SK-N-SH (cell line): Measurements from ENCODE around the gene RAB6A. TPM values are rescaled to one million over a fixed set of nuclear protein-coding genes. Genes with fewer than 3 reads are reported as not detected.
A peak's percentile ranks its signal among the peaks of the same experiment; 100 is the strongest.
"Not testable (repeated sequence)": the region's sequence is repeated elsewhere in the genome, so short reads cannot be mapped to it uniquely, and the experiment has no call there.

Experiments
- CTCF ChIA-PET: fragments of 300-600, 350-600 bp; formaldehyde crosslinking; extraction: SDS; loops from one replicate; lab custom pipeline; 2021; lab: Yijun Ruan, JAX
- POLR2A ChIA-PET: fragments of 350-600 bp; sonication (Branson Sonifier 250); formaldehyde crosslinking; extraction: SDS; loops from one replicate; lab custom pipeline; 2020; ENCODE audit warnings: antibody characterized with exemption, inconsistent platforms; lab: Yijun Ruan, JAX
- DNase-seq: peaks from one replicate; pipeline ENCODE4 v3.0.0; 2012
- H2AFZ ChIP-seq: fragments of 200-600 bp; sonication (generic); 2 replicates; pipeline ENCODE4 v1.8.1; 2016; ENCODE audit warnings: antibody characterized with exemption, mild to moderate bottlenecking, low read depth
- H3F3A ChIP-seq: fragments of 200-600 bp; sonication (generic); replicated peaks from 2 replicates; pipeline ENCODE3; 2016; ENCODE audit warnings: antibody characterized with exemption, mild to moderate bottlenecking; ENCODE audit not compliant: insufficient read depth
- H3K27ac ChIP-seq, 2 experiments: fragments of 200-500 bp in 1 of 2; fragments of 200-600 bp in 1 of 2; sonication (Bioruptor generic) in 1 of 2; sonication (generic), shearing (Covaris generic) in 1 of 2; 2 replicates each; pipeline versions ENCODE4 v1.5.1 to v1.6.1; 2014 to 2016; ENCODE audit warnings: low read depth in 2 of 2, inconsistent platforms in 1 of 2, low read length in 1 of 2, mild to moderate bottlenecking in 1 of 2, mixed read lengths in 1 of 2
- H3K27me3 ChIP-seq: fragments of 200-600 bp; sonication (generic), shearing (Covaris generic); 2 replicates; pipeline ENCODE4 v1.6.1; 2016; ENCODE audit warnings: mixed run types; ENCODE audit not compliant: insufficient read depth
- H3K36me3 ChIP-seq, 2 experiments: fragments of 200-500 bp in 1 of 2; fragments of 200-600 bp in 1 of 2; sonication (Bioruptor generic) in 1 of 2; sonication (generic) in 1 of 2; replicated peaks in 1 of 2; 2 replicates each; pipeline versions ENCODE3 to v1.5.1; 2014 to 2016; ENCODE audit warnings: low read length in 1 of 2, mild to moderate bottlenecking in 1 of 2; ENCODE audit not compliant: insufficient read depth in 2 of 2, control insufficient read depth in 1 of 2
- H3K4me1 ChIP-seq, 2 experiments: fragments of 200-500 bp in 1 of 2; fragments of 200-600 bp in 1 of 2; sonication (Bioruptor generic) in 1 of 2; sonication (generic), shearing (Covaris generic) in 1 of 2; 2 replicates each; pipeline versions ENCODE4 v1.5.1 to v1.6.1; 2014 to 2016; ENCODE audit warnings: low read depth in 1 of 2, low read length in 1 of 2, mixed run types in 1 of 2; ENCODE audit not compliant: insufficient read depth in 2 of 2, control insufficient read depth in 1 of 2
- H3K4me2 ChIP-seq: fragments of 200-600 bp; sonication (generic), shearing (Covaris generic); 2 replicates; pipeline ENCODE4 v1.6.1; 2017; ENCODE audit warnings: mixed run types
- H3K4me3 ChIP-seq, 2 experiments: fragments of 200-500 bp in 1 of 2; fragments of 200-600 bp in 1 of 2; sonication (Bioruptor generic) in 1 of 2; sonication (generic), shearing (Covaris generic) in 1 of 2; 2 replicates each; pipeline versions ENCODE4 v1.5.1 to v1.8.1; 2014 to 2016; ENCODE audit warnings: low read depth in 2 of 2, inconsistent platforms in 1 of 2, low read length in 1 of 2, mild to moderate bottlenecking in 1 of 2, mixed read lengths in 1 of 2, moderate library complexity in 1 of 2
- H3K79me2 ChIP-seq: fragments of 200-600 bp; sonication (generic); 2 replicates; pipeline ENCODE4 v1.8.1; 2017; ENCODE audit warnings: mild to moderate bottlenecking; ENCODE audit not compliant: insufficient read depth
- H3K9ac ChIP-seq: fragments of 200-600 bp; sonication (generic); 2 replicates; pipeline ENCODE4 v1.6.1; 2017; ENCODE audit warnings: mixed run types
- H3K9me2 ChIP-seq: fragments of 200-600 bp; sonication (generic); 2 replicates; pipeline ENCODE4 v1.6.1; 2017; ENCODE audit warnings: mixed run types
- H3K9me3 ChIP-seq: fragments of 200-600 bp; sonication (generic); 2 replicates; pipeline ENCODE4 v1.6.1; 2017; ENCODE audit warnings: mixed run types, mild to moderate bottlenecking, moderate library complexity
- H4K20me1 ChIP-seq: fragments of 200-600 bp; sonication (generic); 2 replicates; pipeline ENCODE4 v1.6.1; 2017; ENCODE audit warnings: mild to moderate bottlenecking, mixed run types; ENCODE audit not compliant: insufficient read depth
- CHD2 ChIP-seq: fragments of 150-350 bp; IDR thresholded peaks from 2 replicates; pipeline ENCODE4 v1.6.1; 2018; ENCODE audit warnings: low read length; ENCODE audit not compliant: partially characterized antibody
- CTCF ChIP-seq: fragments of 200-600 bp; sonication (generic); IDR thresholded peaks from 2 replicates; pipeline ENCODE4 v1.6.1; 2017; ENCODE audit warnings: antibody characterized with exemption, mild to moderate bottlenecking, moderate library complexity
- EZH2phosphoT487 ChIP-seq: fragments of 200-600 bp; sonication (generic); IDR thresholded peaks from 2 replicates; pipeline ENCODE4 v1.6.1; 2017; ENCODE audit warnings: low read depth, mixed run types, mild to moderate bottlenecking, antibody characterized with exemption, moderate library complexity, borderline replicate concordance
- FOXM1 ChIP-seq: IDR thresholded peaks from 2 replicates; pipeline ENCODE4 v1.4.0; 2012; ENCODE audit warnings: low read depth, mild to moderate bottlenecking
- MEF2A ChIP-seq: IDR thresholded peaks from 2 replicates; pipeline ENCODE4 v1.4.0; 2012; ENCODE audit warnings: low read depth, borderline replicate concordance
- PBX3 ChIP-seq: IDR thresholded peaks from 2 replicates; pipeline ENCODE4; 2012
- RAD21 ChIP-seq: IDR thresholded peaks from 2 replicates; pipeline ENCODE4 v1.6.1; 2012; ENCODE audit warnings: mild to moderate bottlenecking, low read length
- RCOR1 ChIP-seq: fragments of 150-350 bp; IDR thresholded peaks from 2 replicates; pipeline ENCODE4 v1.6.1; 2017; ENCODE audit warnings: antibody characterized with exemption, low read length
- RFX5 ChIP-seq: IDR thresholded peaks from 2 replicates; pipeline ENCODE4 v1.6.1; 2012; ENCODE audit warnings: mild to moderate bottlenecking, improper control_type of control experiment, low read length
- RXRA ChIP-seq: IDR thresholded peaks from 2 replicates; pipeline ENCODE4 v1.4.0; 2012; ENCODE audit warnings: low read depth, mild to moderate bottlenecking, borderline replicate concordance
- TCF12 ChIP-seq: IDR thresholded peaks from 2 replicates; pipeline ENCODE4 v1.4.0; 2012
- TEAD4 ChIP-seq: IDR thresholded peaks from 2 replicates; pipeline ENCODE4 v1.4.0; 2012; ENCODE audit warnings: mild to moderate bottlenecking, borderline replicate concordance; ENCODE audit not compliant: insufficient read depth
- YY1 ChIP-seq: IDR thresholded peaks from 2 replicates; pipeline ENCODE4 v1.4.0; 2012; ENCODE audit warnings: low read depth, mild to moderate bottlenecking
- WGBS: methylation state at CpG from one replicate; pipeline ENCODE4 v1.1.6; 2017; ENCODE audit warnings: low lambda C conversion rate; 5-methylcytosine and 5-hydroxymethylcytosine counted together
- polyA plus RNA-seq, 3 experiments: library from polyadenylated mRNA; depleted of rRNA; stranded (reverse); fragments of >200 nt; gene quantifications; 2 replicates each; pipeline ENCODE4 v1.2.3, GENCODE V29; 2012
- TF ChIP-seq, protein P1 (sequence below): IDR thresholded peaks from 2 replicates; pipeline ENCODE4 v1.4.0; 2012; ENCODE audit warnings: low read depth, borderline replicate concordance
- TF ChIP-seq, protein P2 (sequence below): IDR thresholded peaks from 2 replicates; pipeline ENCODE4 v1.4.0; 2012; ENCODE audit warnings: low read depth, borderline replicate concordance
- TF ChIP-seq, protein P3 (sequence below): fragments of 150-350 bp; IDR thresholded peaks from 2 replicates; pipeline ENCODE4 v1.6.1; 2017; ENCODE audit warnings: antibody characterized with exemption, low read length, low read depth, borderline replicate concordance
- TF ChIP-seq, protein P4 (sequence below): IDR thresholded peaks from 2 replicates; pipeline ENCODE4 v1.4.0; 2012; ENCODE audit warnings: low read depth

The RAB6A gene
- polyA plus RNA-seq, 1 of the 3 experiments (the other 2 are of a cell fraction): 39.1 TPM

DNA sequence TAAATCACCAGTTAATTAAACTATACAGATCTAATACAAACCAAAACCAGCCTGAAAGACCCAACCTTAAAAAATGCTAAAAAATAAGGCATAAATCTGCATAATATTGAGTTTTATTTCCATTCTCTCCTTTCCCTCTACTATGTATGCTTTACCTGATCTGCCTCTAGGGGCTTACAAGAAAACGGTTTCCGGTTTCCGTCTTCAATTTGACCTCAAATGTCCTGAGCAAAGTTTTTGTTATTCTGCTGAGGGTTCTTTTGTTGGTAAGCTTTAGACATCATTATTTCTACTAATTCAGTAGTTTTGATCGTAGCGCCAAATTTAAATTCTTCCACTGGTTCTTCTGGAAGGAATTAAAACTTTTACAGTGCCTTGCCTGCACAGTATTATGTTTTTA lies 84.3 kb downstream of the RAB6A start:
- CTCF ChIA-PET: interaction anchor here (0.7 kb wide), 1 partner anchor 16 kb away, joined by 4 read pairs; no protein-coding TSS in a partner anchor
- H3K9me3 ChIP-seq, H3K4me3 ChIP-seq, H3K4me1 ChIP-seq, H2AFZ ChIP-seq, H3K27me3 ChIP-seq, H3K79me2 ChIP-seq, POLR2A ChIA-PET, H3K9ac ChIP-seq, H3K27ac ChIP-seq, H4K20me1 ChIP-seq, H3F3A ChIP-seq, H3K4me2 ChIP-seq, DNase-seq, H3K9me2 ChIP-seq: not testable (repeated sequence)
- 0 out of 2 replicates have a peak, but pooled peaks have one; percentile 12 for TF ChIP-seq CTCF
- H3K36me3 ChIP-seq: peaks cover 14 to 30% of the 10 kb centered on the region in 2 experiments
- WGBS: 96% methylated on average over 5 of the region's 5 CpGs

GRCh38 chr11:73671701-73672100 lies 89.2 kb downstream of the RAB6A start:
- Histone ChIP-seq H3F3A (peaks cover 7% of the 10 kb centered on the region), H3K27ac (no peak overlapping the region), H2AFZ (no peak overlapping the region), H3K79me2 (no peaks in the 10 kb centered on the region), H4K20me1 (no peaks in the 10 kb centered on the region), H3K9ac (no peak overlapping the region), H3K4me1 (no peaks in the 10 kb centered on the region), H3K27me3 (no peaks in the 10 kb centered on the region), H3K9me2 (no peaks in the 10 kb centered on the region), H3K4me2 (no peak overlapping the region), H3K9me3 (no peaks in the 10 kb centered on the region), H3K36me3 (peaks cover 0 to 18% of the 10 kb centered on the region in 2 experiments), H3K4me3 (no peak overlapping the region)
- ChIA-PET POLR2A (no interaction called here), CTCF (interaction anchor here (1.0 to 4.4 kb wide), 2 partner anchors 8 to 11 kb away, joined by 5 to 21 read pairs; no protein-coding TSS in a partner anchor)
- DNase-seq: no peak
- WGBS: 100% methylated on average over 6 of the region's 6 CpGs
- TF ChIP-seq PBX3 (no peak), MEF2A (no peak), EZH2phosphoT487 (no peak), CTCF (no peak), RAD21 (no peak), FOXM1 (no peak), YY1 (no peak), CHD2 (no peak), RXRA (no peak), TCF12 (no peak), RCOR1 (no peak), TEAD4 (no peak), RFX5 (no peak)
- TF ChIP-seq, protein P1, sequence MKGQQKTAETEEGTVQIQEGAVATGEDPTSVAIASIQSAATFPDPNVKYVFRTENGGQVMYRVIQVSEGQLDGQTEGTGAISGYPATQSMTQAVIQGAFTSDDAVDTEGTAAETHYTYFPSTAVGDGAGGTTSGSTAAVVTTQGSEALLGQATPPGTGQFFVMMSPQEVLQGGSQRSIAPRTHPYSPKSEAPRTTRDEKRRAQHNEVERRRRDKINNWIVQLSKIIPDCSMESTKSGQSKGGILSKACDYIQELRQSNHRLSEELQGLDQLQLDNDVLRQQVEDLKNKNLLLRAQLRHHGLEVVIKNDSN: no peak
- TF ChIP-seq, protein P2, sequence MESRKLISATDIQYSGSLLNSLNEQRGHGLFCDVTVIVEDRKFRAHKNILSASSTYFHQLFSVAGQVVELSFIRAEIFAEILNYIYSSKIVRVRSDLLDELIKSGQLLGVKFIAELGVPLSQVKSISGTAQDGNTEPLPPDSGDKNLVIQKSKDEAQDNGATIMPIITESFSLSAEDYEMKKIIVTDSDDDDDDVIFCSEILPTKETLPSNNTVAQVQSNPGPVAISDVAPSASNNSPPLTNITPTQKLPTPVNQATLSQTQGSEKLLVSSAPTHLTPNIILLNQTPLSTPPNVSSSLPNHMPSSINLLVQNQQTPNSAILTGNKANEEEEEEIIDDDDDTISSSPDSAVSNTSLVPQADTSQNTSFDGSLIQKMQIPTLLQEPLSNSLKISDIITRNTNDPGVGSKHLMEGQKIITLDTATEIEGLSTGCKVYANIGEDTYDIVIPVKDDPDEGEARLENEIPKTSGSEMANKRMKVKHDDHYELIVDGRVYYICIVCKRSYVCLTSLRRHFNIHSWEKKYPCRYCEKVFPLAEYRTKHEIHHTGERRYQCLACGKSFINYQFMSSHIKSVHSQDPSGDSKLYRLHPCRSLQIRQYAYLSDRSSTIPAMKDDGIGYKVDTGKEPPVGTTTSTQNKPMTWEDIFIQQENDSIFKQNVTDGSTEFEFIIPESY: no peak
- TF ChIP-seq, protein P3, sequence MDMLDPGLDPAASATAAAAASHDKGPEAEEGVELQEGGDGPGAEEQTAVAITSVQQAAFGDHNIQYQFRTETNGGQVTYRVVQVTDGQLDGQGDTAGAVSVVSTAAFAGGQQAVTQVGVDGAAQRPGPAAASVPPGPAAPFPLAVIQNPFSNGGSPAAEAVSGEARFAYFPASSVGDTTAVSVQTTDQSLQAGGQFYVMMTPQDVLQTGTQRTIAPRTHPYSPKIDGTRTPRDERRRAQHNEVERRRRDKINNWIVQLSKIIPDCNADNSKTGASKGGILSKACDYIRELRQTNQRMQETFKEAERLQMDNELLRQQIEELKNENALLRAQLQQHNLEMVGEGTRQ: no peak
- TF ChIP-seq, protein P4, sequence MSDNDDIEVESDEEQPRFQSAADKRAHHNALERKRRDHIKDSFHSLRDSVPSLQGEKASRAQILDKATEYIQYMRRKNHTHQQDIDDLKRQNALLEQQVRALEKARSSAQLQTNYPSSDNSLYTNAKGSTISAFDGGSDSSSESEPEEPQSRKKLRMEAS: no peak
